Panc1 (cell line): Measurements from ENCODE around the gene SEC61G. TPM values are rescaled to one million over a fixed set of nuclear protein-coding genes. Genes with fewer than 3 reads are reported as not detected.

ENCODE experiments used
- ATAC-seq: fragments of 200-7000 bp; cut with Tn5 transposase; 2 replicates; pipeline ENCODE4 v1.9.1; 2020; ENCODE audit warnings: mild to moderate bottlenecking, moderate library complexity
- BruUV-seq: library from RNA; stranded (reverse); fragments of 400-500 nt; replicated peaks from 2 replicates; lab custom pipeline; 2021; lab: Mats Ljungman, UMichigan
- CTCF ChIA-PET: fragments of 300-600 bp; sonication (Branson Sonifier 250); formaldehyde crosslinking; loops from one replicate; lab custom pipeline; 2022; ENCODE audit warnings: antibody characterized with exemption; lab: Charles Lee
- POLR2A ChIA-PET: fragments of 300-600 bp; sonication (Branson Sonifier 250); formaldehyde crosslinking; loops from one replicate; lab custom pipeline; 2022; ENCODE audit warnings: antibody characterized with exemption; lab: Charles Lee
- DNase-seq: peaks from one replicate; pipeline ENCODE4 v3.0.0-alpha.2; 2010; ENCODE audit warnings: low read depth, low spot score
- H3K27ac ChIP-seq: 2 replicates; pipeline ENCODE4 v1.5.1; 2011; ENCODE audit warnings: mild to moderate bottlenecking, low read length, inconsistent platforms
- H3K27me3 ChIP-seq: fragments of 200-500 bp; sonication (Bioruptor generic); 2 replicates; pipeline ENCODE4 v1.6.0; 2014; ENCODE audit warnings: low read length, inconsistent platforms; ENCODE audit not compliant: control insufficient read depth, insufficient read depth
- H3K36me3 ChIP-seq: fragments of 200-500 bp; sonication (Bioruptor generic); 2 replicates; pipeline ENCODE4 v1.5.1; 2014; ENCODE audit warnings: inconsistent platforms, mild to moderate bottlenecking, low read length, moderate library complexity; ENCODE audit not compliant: control insufficient read depth, insufficient read depth
- H3K4me1 ChIP-seq: 2 replicates; pipeline ENCODE4 v1.5.1; 2011; ENCODE audit warnings: inconsistent platforms, mild to moderate bottlenecking, low read length, moderate library complexity; ENCODE audit not compliant: control insufficient read depth, insufficient read depth
- H3K4me3 ChIP-seq, 2 experiments: 2 replicates each; pipeline ENCODE4 v1.5.1; 2011 to 2012; ENCODE audit warnings: low read depth in 2 of 2, low read length in 2 of 2, mild to moderate bottlenecking in 2 of 2, inconsistent platforms in 1 of 2, moderate library complexity in 1 of 2
- H3K9me3 ChIP-seq: fragments of 200-500 bp; sonication (Bioruptor generic); 2 replicates; pipeline ENCODE4 v1.5.1; 2014; ENCODE audit warnings: low read depth, mild to moderate bottlenecking, inconsistent platforms, low read length, moderate library complexity; ENCODE audit not compliant: control insufficient read depth, insufficient read depth
- POLR2AphosphoS5 ChIP-seq: IDR thresholded peaks from 2 replicates; pipeline ENCODE4 v1.6.1; 2012; ENCODE audit warnings: mild to moderate bottlenecking, low read depth, low read length, moderate library complexity
- REST ChIP-seq, 2 experiments: IDR thresholded peaks; 2 replicates each; pipeline ENCODE4 v1.6.1; 2011 to 2012; ENCODE audit warnings: low read depth in 2 of 2, control low read depth in 1 of 2, low read length in 1 of 2, mild to moderate bottlenecking in 1 of 2, moderate library complexity in 1 of 2; ENCODE audit not compliant: insufficient read depth in 1 of 2
- SIN3A ChIP-seq: IDR thresholded peaks from 2 replicates; pipeline ENCODE4 v1.6.1; 2012; ENCODE audit warnings: low read depth, mild to moderate bottlenecking, low read length, moderate library complexity, borderline replicate concordance; ENCODE audit not compliant: insufficient read depth
- TCF7L2 ChIP-seq: IDR thresholded peaks from 2 replicates; pipeline ENCODE4 v1.6.1; 2011; ENCODE audit warnings: mild to moderate bottlenecking, low read depth, low read length, inconsistent platforms
- in situ Hi-C: cut with HindIII; loops from 2 replicates; pipeline ENCODE4 v1.10.0; 2016; ENCODE audit warnings: low sequenced_read_pairs, low pct_unique_long_range_greater_than_20kb
- intact Hi-C: fragments of 100-400 bp; cut with micrococcal nuclease; formaldehyde crosslinking; loops from one replicate; pipeline ENCODE4 v1.10.0; 2022; ENCODE audit not compliant: unreplicated experiment
- total RNA-seq: library from RNA; stranded (reverse); gene quantifications from one replicate; pipeline ENCODE4 v1.2.1, GENCODE V29; 2021; ENCODE audit not compliant: unreplicated experiment
- TF ChIP-seq, protein P1 (sequence below): fragments of 450-650 bp; IDR thresholded peaks from 2 replicates; pipeline ENCODE4 v1.5.1; 2017; ENCODE audit warnings: mild to moderate bottlenecking

Gene SEC61G
- total RNA-seq, 1 experiment from 2014 or later: 197 TPM

DNA sequence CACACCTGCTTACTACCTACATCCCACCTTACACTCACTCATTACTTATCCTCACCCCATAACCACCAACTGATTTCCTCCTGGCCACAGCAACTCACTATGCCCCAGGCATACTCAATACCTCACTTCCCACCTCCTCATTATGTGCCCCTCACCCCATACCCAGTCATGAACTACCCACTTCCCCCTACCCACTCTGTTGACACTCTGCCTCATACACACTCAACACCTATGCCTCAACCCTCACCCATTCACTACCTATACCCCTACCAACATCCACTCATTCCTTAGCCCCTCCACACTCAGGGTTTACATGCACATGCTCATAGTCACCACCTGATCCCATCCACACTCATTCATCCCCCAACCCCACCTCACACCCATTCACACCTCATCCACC is 39.6 kb downstream of the SEC61G start:
- H3K36me3 ChIP-seq: no peaks in the 10 kb centered on the region
- H3K9me3 ChIP-seq: no peaks in the 10 kb centered on the region
- H3K4me3 ChIP-seq: no peak overlapping the region
- peaks cover 12% of the 10 kb centered on the region for H3K27me3 ChIP-seq
- no TSS peak for BruUV-seq
- no peak overlapping the region for H3K27ac ChIP-seq
- DNase-seq (no peak), ATAC-seq (no peak)
- intact Hi-C loops: no loop called here
- in situ Hi-C loops: no loop called here
- POLR2A ChIA-PET: no interaction called here
- TF ChIP-seq SIN3A (no peak), POLR2AphosphoS5 (no peak), TCF7L2 (no peak), REST (IDR thresholded peaks at IDR 0.05; ENCODE audit: insufficient read depth in 1 of 2, low read depth in 2 of 2, low read length in 1 of 2) (no peak)
- TF ChIP-seq, protein P1, sequence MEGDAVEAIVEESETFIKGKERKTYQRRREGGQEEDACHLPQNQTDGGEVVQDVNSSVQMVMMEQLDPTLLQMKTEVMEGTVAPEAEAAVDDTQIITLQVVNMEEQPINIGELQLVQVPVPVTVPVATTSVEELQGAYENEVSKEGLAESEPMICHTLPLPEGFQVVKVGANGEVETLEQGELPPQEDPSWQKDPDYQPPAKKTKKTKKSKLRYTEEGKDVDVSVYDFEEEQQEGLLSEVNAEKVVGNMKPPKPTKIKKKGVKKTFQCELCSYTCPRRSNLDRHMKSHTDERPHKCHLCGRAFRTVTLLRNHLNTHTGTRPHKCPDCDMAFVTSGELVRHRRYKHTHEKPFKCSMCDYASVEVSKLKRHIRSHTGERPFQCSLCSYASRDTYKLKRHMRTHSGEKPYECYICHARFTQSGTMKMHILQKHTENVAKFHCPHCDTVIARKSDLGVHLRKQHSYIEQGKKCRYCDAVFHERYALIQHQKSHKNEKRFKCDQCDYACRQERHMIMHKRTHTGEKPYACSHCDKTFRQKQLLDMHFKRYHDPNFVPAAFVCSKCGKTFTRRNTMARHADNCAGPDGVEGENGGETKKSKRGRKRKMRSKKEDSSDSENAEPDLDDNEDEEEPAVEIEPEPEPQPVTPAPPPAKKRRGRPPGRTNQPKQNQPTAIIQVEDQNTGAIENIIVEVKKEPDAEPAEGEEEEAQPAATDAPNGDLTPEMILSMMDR: no peak
- CTCF ChIA-PET: no interaction called here
- H3K4me1 ChIP-seq: no peaks in the 10 kb centered on the region

- no peak overlapping the region for H3K27ac ChIP-seq
- ChIA-PET CTCF (no interaction called here), POLR2A (no interaction called here)
- in situ Hi-C loops (no loop called here), intact Hi-C loops (no loop called here)
- H3K4me3 ChIP-seq: no peak overlapping the region
- H3K9me3 ChIP-seq: no peaks in the 10 kb centered on the region
- ATAC-seq (no peak), DNase-seq (no peak)
- no peaks in the 10 kb centered on the region for H3K4me1 ChIP-seq
- no peak for TF ChIP-seq POLR2AphosphoS5
- TF ChIP-seq, protein P1: no peak
- TF ChIP-seq TCF7L2: no peak
- TF ChIP-seq REST (IDR thresholded peaks at IDR 0.05; ENCODE audit: insufficient read depth in 1 of 2, low read depth in 2 of 2, low read length in 1 of 2): no peak
- TF ChIP-seq SIN3A: no peak
- H3K36me3 ChIP-seq: no peaks in the 10 kb centered on the region
- BruUV-seq: no TSS peak
- no peaks in the 10 kb centered on the region for H3K27me3 ChIP-seq
These were observed 46.2 kb downstream of the SEC61G start for GRCh38 chr7:54712820-54713219.
